Ammon's horn (tissue), 1 donor: ENCODE results near the gene DDI2.

Source experiments
- DNase-seq: peaks from one replicate; pipeline ENCODE4 v3.0.0-alpha.2; 2016; ENCODE audit warnings: low spot score

DDI2 gene

GRCh38 chr1:15702722-15703550 lies 85.7 kb downstream of the DDI2 start:
- DNase-seq = no peak

GRCh38 chr1:15703562-15703961 lies 86.3 kb downstream of the DDI2 start:
- peak; percentile 84 for DNase-seq

GRCh38 chr1:15704526-15705183 lies 87.4 kb downstream of the DDI2 start:
- DNase-seq = no peak

GRCh38 chr1:15705184-15705566 lies 87.9 kb downstream of the DDI2 start:
- no peak for DNase-seq

GRCh38 chr1:15706751-15707150 lies 89.5 kb downstream of the DDI2 start:
- DNase-seq = no peak

- no peak for DNase-seq
Measured at GRCh38 chr1:15707239-15707925, 90.1 kb downstream of the DDI2 start.

- DNase-seq = no peak
Measured at GRCh38 chr1:15708486-15709137, 91.4 kb downstream of the DDI2 start.

- DNase-seq = no peak
Measured at GRCh38 chr1:15709226-15709625, 92.0 kb downstream of the DDI2 start.

- no peak for DNase-seq
Measured at GRCh38 chr1:15712168-15712567, 94.9 kb downstream of the DDI2 start.

- DNase-seq = peak; percentile 84
Measured at GRCh38 chr1:15714406-15715136, 97.3 kb downstream of the DDI2 start.

- no peak for DNase-seq
Measured at GRCh38 chr1:15717418-15718125, 100.3 kb downstream of the DDI2 start.

GRCh38 chr1:15718199-15718601 lies 100.9 kb downstream of the DDI2 start:
- DNase-seq = no peak
